Endothelial cell of umbilical vein (primary cell): ENCODE results near the gene HSPA8.

Source experiments
- CTCF ChIP-seq, 2 donors: IDR thresholded peaks; 1 replicate in 1 of 2; 2 replicates in 1 of 2; pipeline ENCODE4 v1.5.1; 2011; ENCODE audit warnings: low read length in 2 of 2, mild to moderate bottlenecking in 2 of 2, moderate library complexity in 2 of 2, control low read depth in 1 of 2, inconsistent platforms in 1 of 2, low read depth in 1 of 2; ENCODE audit not compliant: insufficient read depth in 1 of 2; ENCODE audit errors: extremely low read depth in 1 of 2
- EZH2 ChIP-seq: IDR thresholded peaks from 2 replicates; pipeline ENCODE4 v1.6.1; 2012; ENCODE audit warnings: borderline replicate concordance, low read depth, mild to moderate bottlenecking, moderate library complexity, low read length, inconsistent platforms; ENCODE audit not compliant: severe bottlenecking
- FOS ChIP-seq: IDR thresholded peaks from 2 replicates; pipeline ENCODE4 v1.6.1; 2011; ENCODE audit warnings: mild to moderate bottlenecking, low read length, moderate library complexity, borderline replicate concordance; ENCODE audit not compliant: insufficient read depth
- JUN ChIP-seq: IDR thresholded peaks from 2 replicates; pipeline ENCODE4 v1.6.1; 2011; ENCODE audit warnings: borderline replicate concordance, low read depth; ENCODE audit not compliant: insufficient read length, insufficient read depth
- MAX ChIP-seq: IDR thresholded peaks from 2 replicates; pipeline ENCODE4 v1.6.1; 2011; ENCODE audit not compliant: insufficient read depth, insufficient read length
- POLR2A ChIP-seq: IDR thresholded peaks from 2 replicates; pipeline ENCODE4 v1.6.1; 2012; ENCODE audit warnings: low read depth, mild to moderate bottlenecking, control low read depth, low read length
- POLR2AphosphoS5 ChIP-seq: IDR thresholded peaks from 2 replicates; pipeline ENCODE4 v1.6.1; 2012; ENCODE audit warnings: low read depth, mild to moderate bottlenecking, control low read depth, low read length, moderate library complexity; ENCODE audit not compliant: insufficient read depth

DNA sequence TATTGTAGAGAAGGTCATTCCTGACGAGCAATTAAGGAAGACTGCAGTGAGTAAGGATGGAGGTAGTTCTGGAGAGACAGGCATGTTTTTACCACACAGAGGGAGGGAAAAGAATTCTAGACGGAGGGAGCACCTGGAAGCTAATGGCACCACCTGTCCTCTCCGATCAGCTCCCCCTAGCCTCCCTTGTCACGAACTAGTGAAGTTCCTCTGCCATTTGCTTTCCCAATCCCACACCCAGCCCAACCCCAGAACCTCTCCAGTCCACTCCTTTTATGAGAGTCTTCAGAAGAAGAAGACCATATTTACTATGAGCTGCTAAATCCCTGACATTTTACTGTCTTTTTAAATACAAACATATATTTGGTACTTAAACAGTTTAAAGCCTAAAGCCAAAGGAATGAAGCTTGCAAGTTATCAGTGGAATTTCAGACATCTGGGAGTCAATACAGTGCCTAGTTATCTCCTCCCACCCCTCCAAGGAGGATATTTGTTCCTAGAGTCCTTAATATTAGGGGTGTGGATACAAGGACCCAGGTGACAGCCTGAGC lies 46.1 kb upstream of the HSPA8 start:
- TF ChIP-seq CTCF (IDR thresholded peaks at IDR 0.05; ENCODE audit: extremely low read depth in 1 of 2, insufficient read depth in 1 of 2, low read depth in 1 of 2, low read length in 2 of 2) = no peak
- TF ChIP-seq MAX = no peak
- TF ChIP-seq POLR2A = no peak
- no peak for TF ChIP-seq EZH2
- TF ChIP-seq POLR2AphosphoS5 = no peak
- no peak for TF ChIP-seq JUN
- TF ChIP-seq FOS = no peak
